ENCODE data around the gene NGFR.

NGFR gene

GRCh38 chr17:49487183-49487582 lies 7.9 kb upstream of the NGFR start:
- in situ Hi-C loops (cut with HindIII; ENCODE audit: low pct_ligation_motif_present, low sequenced_read_pairs): no loop called here
- no peak overlapping the region for H3K4me3 ChIP-seq (ENCODE audit: low read depth, low read length)
- no peaks in the 10 kb centered on the region for H3K36me3 ChIP-seq (replicated peaks)
- H3K27me3 ChIP-seq (replicated peaks): peaks cover 11% of the 10 kb centered on the region
- DNase-seq: no peak
- H3K27ac ChIP-seq: no peak overlapping the region
- no peak for TF ChIP-seq CTCF (IDR thresholded peaks at IDR 0.05; ENCODE audit: low read depth, low read length, missing control alignments)

- Histone ChIP-seq H3K27me3 (replicated peaks) (peaks cover 11% of the 10 kb centered on the region), H3K27ac (no peak overlapping the region), H3K36me3 (replicated peaks) (no peaks in the 10 kb centered on the region), H3K4me3 (ENCODE audit: low read depth, low read length) (no peak overlapping the region)
- TF ChIP-seq CTCF (IDR thresholded peaks at IDR 0.05; ENCODE audit: low read depth, low read length, missing control alignments): no peak
- DNase-seq: no peak
- in situ Hi-C loops (cut with HindIII; ENCODE audit: low pct_ligation_motif_present, low sequenced_read_pairs): no loop called here
These were observed 6.5 kb upstream of the NGFR start for GRCh38 chr17:49488612-49489011.

GRCh38 chr17:49489348-49489747 lies 5.7 kb upstream of the NGFR start:
- TF ChIP-seq CTCF (IDR thresholded peaks at IDR 0.05; ENCODE audit: low read depth, low read length, missing control alignments): no peak
- Histone ChIP-seq H3K4me3 (ENCODE audit: low read depth, low read length) (no peak overlapping the region), H3K36me3 (replicated peaks) (no peaks in the 10 kb centered on the region), H3K27ac (no peak overlapping the region), H3K27me3 (replicated peaks) (peaks cover 7% of the 10 kb centered on the region)
- in situ Hi-C loops (cut with HindIII; ENCODE audit: low pct_ligation_motif_present, low sequenced_read_pairs): no loop called here
- no peak for DNase-seq

GRCh38 chr17:49490276-49490675 lies 4.8 kb upstream of the NGFR start:
- Histone ChIP-seq H3K4me3 (ENCODE audit: low read depth, low read length) (no peak overlapping the region), H3K27ac (no peak overlapping the region), H3K36me3 (replicated peaks) (no peaks in the 10 kb centered on the region), H3K27me3 (replicated peaks) (peaks cover 5% of the 10 kb centered on the region)
- TF ChIP-seq CTCF (IDR thresholded peaks at IDR 0.05; ENCODE audit: low read depth, low read length, missing control alignments): no peak
- in situ Hi-C loops (cut with HindIII; ENCODE audit: low pct_ligation_motif_present, low sequenced_read_pairs): no loop called here
- DNase-seq: no peak

- no peaks in the 10 kb centered on the region for H3K36me3 ChIP-seq (replicated peaks)
- DNase-seq: no peak
- in situ Hi-C loops (cut with HindIII; ENCODE audit: low pct_ligation_motif_present, low sequenced_read_pairs): no loop called here
- H3K27me3 ChIP-seq (replicated peaks): peaks cover 12% of the 10 kb centered on the region
- no peak overlapping the region for H3K27ac ChIP-seq
- no peak overlapping the region for H3K4me3 ChIP-seq (ENCODE audit: low read depth, low read length)
- TF ChIP-seq CTCF (IDR thresholded peaks at IDR 0.05; ENCODE audit: low read depth, low read length, missing control alignments): no peak
These were observed 3.8 kb upstream of the NGFR start for GRCh38 chr17:49491192-49491769.

- no peak for TF ChIP-seq CTCF (IDR thresholded peaks at IDR 0.05; ENCODE audit: low read depth, low read length, missing control alignments)
- in situ Hi-C loops (cut with HindIII; ENCODE audit: low pct_ligation_motif_present, low sequenced_read_pairs): no loop called here
- Histone ChIP-seq H3K36me3 (replicated peaks) (no peaks in the 10 kb centered on the region), H3K27ac (no peak overlapping the region), H3K4me3 (ENCODE audit: low read depth, low read length) (no peak overlapping the region), H3K27me3 (replicated peaks) (peaks cover 42% of the 10 kb centered on the region)
- no peak for DNase-seq
These were observed 601 bp upstream of the NGFR start for GRCh38 chr17:49494399-49494985.

All from brain microvascular endothelial cell (primary cell).